GM18526 (cell line): ENCODE results near the gene CEMIP.

Experiments
- POLR2A ChIP-seq: IDR thresholded peaks from 3 replicates; pipeline ENCODE4 v1.6.1; 2011; ENCODE audit not compliant: insufficient read length; ENCODE audit errors: extremely low read depth

CEMIP gene

DNA sequence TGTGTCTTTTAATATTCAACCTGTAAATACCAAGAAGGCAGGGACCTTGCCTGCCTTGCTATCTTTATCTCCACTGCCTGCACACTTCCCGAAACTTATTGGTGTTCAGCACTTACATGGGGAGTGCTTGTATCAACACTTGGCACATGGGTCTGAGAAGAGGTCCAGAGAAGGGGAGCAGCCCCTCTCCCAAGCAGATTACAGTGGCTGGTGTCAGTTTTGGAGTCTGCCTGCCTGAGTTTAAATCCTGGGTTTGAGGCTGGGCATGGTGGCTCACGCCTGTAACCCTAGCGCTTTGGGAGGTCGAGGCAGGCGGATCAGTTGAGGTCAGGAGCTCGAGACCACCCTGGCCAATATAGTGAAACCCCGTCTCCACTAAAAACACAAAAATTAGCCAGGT lies 190.1 kb downstream of the CEMIP start:
- no peak for TF ChIP-seq POLR2A

DNA sequence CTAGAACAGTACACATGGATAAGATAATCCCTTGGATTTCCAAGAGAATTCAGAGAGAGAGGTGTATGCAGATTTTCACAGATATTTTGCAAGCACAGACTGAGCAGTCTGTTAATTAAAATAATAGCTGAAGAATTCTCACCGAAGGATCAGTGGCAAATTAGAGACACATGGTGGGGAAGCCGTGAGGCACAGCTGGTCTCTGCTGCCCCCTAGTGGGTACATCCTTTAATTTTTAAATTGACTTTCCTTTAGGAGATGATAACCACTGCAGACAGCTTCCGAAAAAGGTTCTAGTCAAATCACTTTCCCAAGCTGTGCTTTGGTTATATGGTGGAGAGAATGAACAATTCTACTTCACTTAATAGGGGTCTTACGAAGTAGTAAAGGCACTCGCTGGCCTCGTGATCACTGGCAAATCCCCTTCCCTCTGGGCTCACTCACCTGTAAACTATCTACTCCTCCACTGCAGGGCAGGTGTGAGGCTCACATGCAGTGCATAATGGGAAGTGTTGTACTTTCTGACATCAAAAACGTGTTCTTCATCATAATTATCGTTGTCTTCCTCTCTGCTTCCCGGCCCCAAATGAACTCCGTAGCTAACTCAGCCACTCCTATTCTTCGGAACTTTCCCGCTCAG lies 191.0 kb downstream of the CEMIP start:
- no peak for TF ChIP-seq POLR2A

DNA sequence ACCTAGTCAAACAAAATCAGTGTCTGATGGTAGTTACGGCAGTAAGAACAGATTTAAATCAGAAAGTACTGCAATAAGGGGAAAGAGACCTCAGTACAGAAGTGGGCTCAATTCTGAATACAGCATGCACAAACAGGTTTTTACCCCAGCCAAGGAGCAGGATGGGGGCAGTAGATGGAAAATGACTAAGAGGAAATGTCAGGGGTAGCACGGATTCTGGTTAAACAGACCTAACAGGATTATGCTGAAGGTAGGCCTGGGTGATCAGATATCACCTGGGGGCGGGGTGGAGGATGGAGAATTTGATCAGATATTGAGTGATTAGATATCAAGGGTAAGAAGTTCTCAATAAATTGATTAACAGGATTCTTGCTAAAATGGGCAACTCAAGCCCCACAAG lies 191.5 kb downstream of the CEMIP start:
- TF ChIP-seq POLR2A = no peak

DNA sequence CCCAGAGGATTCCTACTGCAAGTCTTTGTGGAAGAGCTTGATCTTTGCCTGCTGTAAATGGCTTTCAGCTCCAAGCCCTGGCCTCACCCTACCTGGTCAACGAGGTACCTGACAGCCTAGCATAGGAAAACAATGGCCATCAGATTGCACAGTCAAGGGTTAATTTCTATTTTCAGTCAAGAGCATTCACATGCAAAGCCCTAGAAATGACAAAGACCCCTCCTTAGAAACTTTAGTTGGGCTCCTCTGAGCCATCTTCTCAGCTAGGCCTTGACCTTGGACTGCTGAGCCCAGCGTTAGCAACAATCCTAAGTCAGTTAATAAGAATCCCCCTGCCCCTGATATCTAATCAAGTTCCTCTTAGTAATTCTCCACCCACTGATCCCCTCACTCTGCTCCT lies 192.0 kb downstream of the CEMIP start:
- TF ChIP-seq POLR2A = no peak

DNA sequence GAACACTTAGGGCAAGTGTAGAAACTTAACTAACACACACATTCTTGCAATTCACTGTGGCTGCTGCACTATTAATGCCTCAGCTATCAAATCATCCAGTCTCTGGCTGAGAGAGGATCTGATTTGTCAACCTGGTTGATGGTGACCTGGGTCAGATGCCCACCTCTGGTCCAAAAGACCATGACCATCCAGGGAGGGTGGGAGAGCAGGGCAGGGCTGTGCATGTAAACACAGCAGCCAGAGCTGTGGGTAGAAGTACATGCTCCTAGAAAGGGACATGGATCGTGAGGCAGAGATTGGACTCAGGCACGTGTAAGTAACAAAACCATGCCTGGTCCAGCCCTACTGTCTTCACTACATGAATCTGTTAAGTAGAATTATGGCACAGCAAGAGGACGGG lies 193.1 kb downstream of the CEMIP start:
- no peak for TF ChIP-seq POLR2A

DNA sequence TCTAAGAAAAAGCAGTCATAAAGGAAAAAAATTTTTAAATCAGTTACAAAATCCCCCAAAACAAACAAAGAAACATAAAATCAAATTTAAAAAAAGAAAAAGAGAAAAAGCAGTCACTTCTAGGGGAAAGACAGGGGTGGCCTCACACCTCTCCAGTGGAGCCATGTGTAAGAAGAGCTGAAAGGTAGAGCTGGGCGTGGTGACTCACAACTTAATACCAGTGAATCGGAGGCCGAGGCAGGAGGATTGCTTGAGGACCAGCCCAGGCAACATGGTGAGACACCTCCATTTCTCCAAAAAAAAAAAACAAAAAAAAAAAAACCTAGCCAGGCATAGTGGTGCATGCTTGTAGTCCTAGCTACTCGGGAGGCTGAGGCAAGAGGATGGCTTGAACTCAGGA lies 195.7 kb downstream of the CEMIP start:
- TF ChIP-seq POLR2A = no peak

DNA sequence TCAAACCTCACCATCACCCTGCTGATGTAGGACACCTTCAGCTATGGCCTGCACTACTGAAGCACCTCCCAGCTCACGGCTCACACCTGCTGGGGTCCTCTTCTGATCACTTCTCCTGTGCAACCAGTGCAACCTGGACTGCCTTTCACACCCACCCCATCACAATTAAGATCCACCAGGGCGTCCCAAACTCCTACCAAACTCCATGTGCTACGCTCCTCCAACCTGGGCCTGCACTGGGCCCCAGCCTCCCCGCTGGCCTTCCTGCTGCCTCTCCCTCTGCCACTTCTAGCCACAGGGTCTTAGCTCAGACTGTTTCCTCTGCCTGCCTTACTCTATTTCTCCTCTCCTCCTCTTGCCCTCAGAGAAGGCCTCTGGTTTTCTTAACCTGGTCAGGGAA lies 197.7 kb downstream of the CEMIP start:
- no peak for TF ChIP-seq POLR2A

DNA sequence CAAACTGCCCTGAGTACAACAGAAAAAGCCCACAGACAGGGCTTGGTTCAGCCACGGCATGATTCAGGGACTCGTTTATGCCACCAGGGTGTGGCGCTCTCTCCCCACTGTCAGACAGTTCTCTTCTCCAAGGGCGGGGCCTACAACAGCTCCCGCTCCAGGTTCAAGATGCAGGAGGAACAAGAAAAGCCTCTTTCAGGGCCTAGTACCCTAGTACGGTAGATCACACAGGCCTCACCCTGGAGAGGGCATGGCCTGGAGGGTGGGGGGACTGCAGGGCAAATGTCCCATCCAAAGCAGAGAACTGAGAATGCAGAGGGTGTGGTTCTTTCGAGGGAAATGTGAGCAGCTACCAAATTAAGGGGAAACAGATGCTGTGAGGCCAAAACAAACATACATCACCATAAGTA lies 198.5 kb downstream of the CEMIP start:
- no peak for TF ChIP-seq POLR2A

DNA sequence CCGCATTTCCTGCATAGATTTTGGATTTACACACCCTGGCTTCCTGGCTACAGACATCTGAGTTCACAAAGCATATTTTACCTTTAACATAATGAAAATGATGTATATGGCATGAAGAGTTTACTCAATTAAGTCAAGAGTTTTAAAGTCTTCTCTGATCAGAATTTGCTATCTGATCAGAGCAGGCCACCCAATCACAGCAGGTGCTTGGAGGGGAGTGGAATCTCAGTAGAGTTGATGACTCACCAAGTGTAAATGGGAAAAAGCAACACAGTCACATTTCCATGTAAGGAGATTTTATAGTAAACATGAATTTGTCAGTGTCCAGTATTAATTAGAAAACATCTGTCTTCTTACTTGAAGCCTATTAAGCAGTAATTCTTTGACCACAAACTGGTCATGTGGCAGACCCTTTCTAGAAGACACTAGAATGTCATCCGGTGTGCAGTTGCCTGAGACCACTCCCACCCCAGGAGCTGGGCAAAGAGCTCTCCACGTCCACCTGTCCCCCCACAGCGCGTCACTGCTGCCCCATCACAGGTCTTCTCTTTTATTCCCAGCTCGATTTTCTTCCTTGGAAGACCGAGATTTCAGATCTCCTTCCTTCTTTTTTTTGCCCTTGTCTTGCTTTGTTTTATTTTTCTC lies 199.6 kb downstream of the CEMIP start:
- no peak for TF ChIP-seq POLR2A

DNA sequence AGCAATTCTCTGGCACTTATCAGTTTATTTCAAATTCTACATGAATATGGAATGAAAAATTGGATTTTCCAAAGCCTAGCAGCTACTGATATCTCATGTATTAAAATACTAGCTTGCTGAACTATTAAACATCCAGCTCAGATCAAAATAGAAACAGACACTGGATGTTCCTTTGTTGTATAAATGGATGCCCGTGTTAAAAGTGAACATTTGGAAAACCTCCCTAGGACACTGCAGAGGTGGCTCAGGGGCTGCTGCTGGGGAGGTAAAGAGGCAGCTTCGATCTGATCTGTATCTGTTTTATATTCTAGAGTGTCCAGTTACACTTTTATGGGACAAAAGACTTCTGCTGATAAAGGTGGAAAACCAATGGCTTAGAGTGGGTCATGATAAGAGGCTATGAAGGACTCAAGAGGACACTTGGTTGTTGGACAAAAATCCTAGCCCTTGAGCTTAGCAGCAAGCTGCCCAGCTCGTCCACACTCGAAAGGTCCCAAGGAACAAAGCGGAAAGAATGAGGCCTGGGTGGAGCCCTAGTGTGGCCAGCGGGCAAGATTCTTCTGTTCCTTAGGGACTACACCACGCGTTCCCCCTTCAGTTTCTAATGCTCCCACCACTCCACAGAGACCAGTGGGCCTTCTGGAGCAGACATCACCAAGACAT lies 200.5 kb downstream of the CEMIP start:
- TF ChIP-seq POLR2A = no peak

DNA sequence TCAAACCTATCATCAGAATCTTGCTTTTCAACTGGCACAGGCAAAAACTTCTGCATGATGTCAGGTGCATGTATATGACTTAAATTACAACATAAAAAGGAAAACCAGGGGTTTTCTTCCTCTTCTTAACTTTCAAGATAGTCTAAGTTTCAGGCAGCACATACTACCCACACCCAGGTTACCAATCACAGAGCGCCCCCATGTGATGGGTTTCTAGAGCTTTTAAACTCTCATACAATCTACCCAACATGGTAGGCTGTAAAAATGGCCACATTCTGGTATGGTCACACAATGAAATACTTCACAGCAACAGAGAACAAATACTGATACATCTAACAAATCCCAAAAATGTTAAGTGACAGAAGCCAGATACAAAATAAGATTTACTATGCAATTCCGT lies 203.0 kb downstream of the CEMIP start:
- TF ChIP-seq POLR2A = no peak

DNA sequence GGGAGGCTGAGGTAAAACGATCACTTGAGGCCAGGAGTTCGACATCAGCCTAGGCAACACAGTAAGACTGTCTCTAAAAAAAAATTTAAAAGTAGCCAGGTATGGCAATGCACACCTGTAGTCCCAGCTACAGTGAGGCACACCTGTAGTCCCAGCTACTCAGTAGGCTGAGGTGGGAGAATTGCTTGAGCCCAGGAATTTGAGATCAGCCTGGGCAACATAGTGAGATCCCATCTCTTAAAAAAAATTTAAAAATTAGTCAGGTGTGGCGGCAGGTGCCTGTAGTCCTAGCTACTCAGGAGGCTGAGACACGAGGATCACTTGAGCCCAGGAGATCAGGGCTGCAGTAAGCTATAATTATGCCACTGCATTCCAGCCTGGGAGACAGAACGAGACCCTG lies 203.7 kb downstream of the CEMIP start:
- no peak for TF ChIP-seq POLR2A

DNA sequence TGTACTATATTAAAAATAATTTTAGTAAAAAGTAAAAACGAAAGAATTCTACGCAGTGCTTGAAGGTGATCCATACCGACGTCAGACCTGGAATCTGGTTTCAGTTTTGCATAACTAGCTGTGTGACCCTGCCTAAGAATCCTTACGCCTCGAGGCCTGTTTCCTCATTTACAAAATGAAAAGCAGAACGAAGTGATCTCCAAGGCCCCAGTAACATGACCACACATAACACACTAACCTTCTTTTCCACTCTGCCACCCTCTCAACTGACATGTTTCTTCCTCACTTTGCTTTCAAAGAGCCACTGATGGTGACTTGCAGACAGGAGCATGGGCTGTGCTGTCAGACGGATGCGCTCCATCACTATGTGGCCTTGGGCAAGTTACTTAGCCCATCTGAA lies 205.7 kb downstream of the CEMIP start:
- no peak for TF ChIP-seq POLR2A

DNA sequence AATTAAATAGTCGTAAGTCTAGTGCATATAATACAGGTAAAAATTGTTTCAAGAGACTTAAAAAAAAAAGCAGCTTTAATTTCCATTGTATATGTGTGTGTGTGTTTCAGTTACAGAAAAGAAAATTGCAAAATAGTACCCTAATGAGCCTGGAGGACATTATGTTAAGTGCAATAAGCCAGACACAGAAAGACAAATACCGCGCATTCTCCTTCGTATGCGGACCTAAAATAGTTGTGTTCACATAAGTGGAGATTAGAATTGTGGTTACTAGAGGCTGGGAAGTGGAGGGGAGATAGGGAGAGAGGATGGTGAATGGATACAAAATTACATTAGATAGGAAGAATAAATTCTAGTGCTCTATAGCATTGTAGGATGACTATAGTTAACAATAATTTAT lies 206.8 kb downstream of the CEMIP start:
- TF ChIP-seq POLR2A = no peak

DNA sequence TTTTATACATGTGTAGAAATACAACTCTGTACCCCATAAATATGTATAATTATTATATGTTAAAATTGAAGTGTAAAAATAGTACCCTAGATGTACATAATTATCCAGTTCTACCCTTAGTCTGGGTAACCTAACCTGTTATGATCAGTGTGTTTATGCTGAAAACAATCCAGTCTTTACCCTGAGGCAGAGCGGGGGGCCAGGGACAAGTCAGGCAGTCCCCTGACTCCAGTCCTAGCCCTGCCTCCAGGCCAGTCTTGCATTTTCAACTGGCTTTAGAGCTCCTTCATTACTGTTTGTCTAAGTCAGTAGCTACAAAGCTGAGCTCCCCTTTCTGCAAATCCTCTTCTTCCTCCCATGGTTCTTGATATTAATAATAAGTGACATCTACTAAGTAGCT lies 207.3 kb downstream of the CEMIP start:
- no peak for TF ChIP-seq POLR2A

DNA sequence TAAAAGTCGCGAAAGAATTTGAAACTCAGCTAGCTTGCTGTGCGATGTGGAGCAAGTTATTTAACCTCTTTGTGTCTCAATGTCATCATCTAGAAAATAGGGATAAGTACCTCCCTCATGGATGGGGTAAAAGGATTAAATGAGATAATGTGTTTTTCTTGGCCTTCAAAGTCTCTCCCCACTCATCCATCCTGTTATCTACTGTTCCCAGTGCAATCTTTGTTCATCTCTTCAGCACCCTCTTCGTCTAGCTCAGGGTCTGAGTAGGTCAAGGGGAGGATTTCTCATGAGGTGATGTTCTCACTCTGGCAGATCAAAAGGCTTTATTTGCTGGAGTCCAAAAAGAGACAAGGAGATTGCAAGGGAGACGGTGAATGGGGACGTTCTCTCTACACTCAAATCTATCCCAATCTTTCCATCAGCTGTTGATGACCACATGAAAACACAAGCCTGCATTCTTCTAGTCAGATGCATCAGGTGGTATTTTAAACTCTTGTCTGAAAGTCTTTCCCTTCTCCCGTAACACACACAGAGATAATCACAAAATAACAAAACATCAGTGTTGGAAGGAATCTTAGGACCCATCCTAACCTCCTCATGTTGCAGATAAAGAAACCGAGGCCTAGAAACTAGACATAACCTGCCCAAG lies 209.1 kb downstream of the CEMIP start:
- TF ChIP-seq POLR2A = no peak
